GM11168 (cell line): ENCODE measurements around the gene FAM13A.
"Not testable (repeated sequence)": the region's sequence is repeated elsewhere in the genome, so short reads cannot be mapped to it uniquely, and the experiment has no call there.

Experiments used
- in situ Hi-C: fragments of 300-500 bp; cut with MboI; formaldehyde crosslinking; loops from one replicate; pipeline ENCODE4 v1.12.0; 2022; ENCODE audit warnings: low sequenced_read_pairs; ENCODE audit not compliant: unreplicated experiment

FAM13A gene

DNA sequence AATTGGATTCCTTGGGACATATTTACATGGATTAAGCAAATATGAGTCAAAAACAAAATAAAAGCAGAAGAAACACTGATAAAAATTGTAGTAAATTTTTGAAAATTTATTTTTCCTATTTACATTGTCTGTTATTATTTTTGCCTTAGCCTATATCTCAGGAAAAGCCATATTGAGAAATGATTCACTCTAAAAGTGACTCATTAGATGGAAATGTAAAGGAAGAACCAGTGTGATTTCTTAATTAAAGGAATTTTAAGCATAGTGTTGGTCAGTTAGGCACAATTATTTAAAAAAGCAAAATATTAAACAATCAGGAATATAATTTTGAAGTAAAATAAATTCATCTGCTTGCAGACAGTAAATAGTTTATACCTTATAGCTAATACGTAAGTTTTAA is 191.9 kb downstream of the FAM13A start:
- in situ Hi-C loops, result no loop called here

- in situ Hi-C loops, result no loop called here
These were observed 196.4 kb downstream of the FAM13A start for GRCh38 chr4:88860586-88860985.

DNA sequence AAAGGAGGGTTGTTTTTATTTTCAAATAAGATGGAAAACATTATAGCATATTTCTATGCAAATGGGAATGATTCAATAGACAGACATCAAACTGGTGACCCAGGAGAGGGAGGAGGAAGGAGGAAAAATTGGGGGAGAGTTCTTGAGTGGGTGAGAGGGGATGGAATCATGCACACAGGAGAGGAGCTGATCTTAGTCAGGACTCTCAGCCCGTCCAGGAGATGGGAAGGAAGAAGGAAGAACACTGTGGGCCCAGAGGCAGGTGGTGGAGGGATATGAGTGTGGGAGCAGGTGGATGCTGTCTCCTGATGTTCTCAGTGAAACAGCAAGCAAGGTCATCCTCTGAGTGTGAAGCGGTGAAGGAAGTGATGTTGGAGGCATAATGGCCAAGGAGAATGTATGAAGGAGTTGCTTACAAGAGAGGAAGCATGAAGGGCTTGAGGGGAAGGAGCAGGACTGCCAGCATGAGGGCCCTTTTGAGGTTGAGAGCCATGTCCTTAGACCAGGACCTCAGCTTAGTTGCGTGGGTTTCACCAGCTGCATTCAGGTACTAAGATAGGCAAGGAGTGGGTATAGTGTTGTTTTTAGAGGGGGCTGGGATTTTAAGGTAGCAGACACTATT is 197.7 kb downstream of the FAM13A start:
- in situ Hi-C loops, result no loop called here

DNA sequence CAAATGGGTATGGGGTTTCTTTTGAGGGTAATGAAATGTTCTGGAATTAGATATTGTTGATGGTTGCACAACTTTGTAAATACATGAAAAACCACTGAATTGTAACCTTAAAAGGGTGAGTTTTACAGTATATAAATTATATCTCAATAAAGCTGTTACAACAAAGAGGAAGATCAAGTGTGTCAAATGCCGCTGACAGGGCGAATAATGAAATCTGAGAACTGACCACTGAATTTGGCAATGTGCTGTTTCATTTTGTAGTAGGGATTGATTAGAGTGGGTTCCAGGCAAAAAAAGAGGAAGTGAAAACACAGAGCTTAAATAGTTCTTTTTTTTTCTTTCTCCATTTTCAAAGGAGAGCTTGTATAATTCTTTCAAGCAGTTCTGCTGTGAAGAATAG is 198.2 kb downstream of the FAM13A start:
- in situ Hi-C loops, result no loop called here

- in situ Hi-C loops, result no loop called here
These were observed 199.4 kb downstream of the FAM13A start for GRCh38 chr4:88857588-88857987.

DNA sequence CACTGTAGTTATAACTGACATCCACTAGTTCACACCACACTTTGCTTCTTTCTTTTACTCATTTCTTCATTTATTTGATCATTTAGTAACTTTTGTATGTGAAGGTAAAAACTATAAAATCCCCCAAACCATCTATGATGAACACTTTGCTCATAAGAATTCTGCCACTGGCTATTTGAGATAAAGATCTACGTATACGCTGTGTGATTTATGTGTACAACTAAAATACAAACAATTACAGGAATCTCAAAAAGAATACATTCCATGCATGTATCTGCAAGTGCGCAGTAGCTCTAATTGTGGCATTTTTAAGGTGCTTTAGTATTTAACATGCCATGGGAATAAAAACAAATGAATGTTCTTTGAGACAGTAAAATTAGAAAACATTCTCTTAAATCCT is 202.5 kb downstream of the FAM13A start:
- in situ Hi-C loops, result no loop called here

DNA sequence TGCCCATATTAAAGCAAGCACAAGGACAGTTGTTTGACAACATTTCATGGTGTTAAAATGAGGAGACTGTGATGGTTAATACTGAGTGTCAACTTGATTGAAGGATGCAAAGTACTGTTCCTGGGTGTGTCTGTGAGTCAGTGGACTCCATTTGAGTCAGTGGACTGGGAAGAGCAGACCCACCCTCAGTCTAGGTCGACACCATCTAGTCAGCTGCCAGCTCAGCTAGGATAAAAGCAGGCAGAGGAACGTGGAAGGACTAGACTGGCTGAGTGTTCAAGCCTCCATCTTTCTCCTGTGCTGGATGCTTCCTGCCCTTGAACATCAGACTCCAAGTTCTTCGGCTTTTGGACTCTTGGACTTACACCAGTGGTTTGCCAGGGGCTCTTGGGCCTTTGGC is 203.4 kb downstream of the FAM13A start:
- in situ Hi-C loops, result not testable (repeated sequence)

GRCh38 chr4:88846206-88846790 is 210.7 kb downstream of the FAM13A start:
- in situ Hi-C loops, result no loop called here

- in situ Hi-C loops, result no loop called here
These were observed 213.8 kb downstream of the FAM13A start for GRCh38 chr4:88843067-88843685.

DNA sequence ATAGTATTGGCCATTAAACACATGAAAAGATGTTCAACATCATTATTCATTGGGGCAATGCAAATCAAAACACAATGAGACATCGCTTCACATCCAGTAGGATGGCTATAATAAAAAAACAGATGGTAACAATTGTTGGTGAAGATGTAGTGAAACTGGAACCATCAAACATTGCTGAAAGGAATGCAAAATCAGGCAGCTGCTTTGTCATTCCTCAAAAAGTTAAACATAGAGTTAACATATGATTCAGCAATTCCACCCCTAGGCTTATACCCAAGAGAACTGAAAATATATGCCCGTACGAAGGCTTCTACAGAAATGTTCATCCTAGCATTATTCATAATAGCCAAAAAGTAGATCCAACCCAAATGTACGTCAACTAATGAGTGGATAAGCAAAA is 215.3 kb downstream of the FAM13A start:
- in situ Hi-C loops, result no loop called here

DNA sequence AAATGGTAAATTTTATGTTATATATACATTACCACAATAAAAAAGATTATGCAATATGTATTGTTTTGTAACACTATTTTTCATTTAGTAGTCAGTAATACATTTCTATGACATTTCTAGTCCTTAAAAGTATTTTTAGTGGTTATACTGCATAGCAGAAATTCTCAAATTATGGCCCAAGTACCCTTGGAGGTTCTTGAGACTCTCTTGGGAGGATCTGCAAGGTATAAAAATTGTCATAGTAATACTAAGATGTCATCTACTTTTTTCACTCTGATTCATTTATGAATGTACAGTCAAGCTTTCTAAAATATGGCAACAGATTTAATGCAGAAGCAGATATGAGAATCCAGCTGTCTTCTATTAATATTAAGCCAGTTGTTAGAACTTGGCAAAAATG is 220.8 kb downstream of the FAM13A start:
- in situ Hi-C loops, result no loop called here

DNA sequence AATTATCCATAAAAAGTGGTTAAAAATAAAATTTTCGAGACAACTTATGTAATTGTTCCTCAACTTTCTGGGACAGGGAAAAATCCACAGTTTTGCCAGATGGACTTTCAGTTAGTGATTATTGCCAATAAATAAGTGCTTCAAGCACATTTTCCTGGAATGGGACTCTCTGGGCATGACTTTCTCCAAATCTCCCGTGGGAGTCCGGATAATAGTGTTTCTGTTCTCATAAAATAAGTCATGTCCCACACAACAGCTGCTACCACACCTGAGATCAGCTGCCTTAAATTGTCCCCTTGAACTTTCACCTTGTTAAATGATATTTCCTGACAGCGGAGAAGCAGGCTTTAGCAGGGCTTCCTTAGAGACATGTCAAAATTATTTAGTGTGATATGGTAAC is 226.0 kb downstream of the FAM13A start:
- in situ Hi-C loops, result no loop called here

GRCh38 chr4:88830598-88830997 is 226.4 kb downstream of the FAM13A start:
- in situ Hi-C loops, result no loop called here

GRCh38 chr4:88828842-88829571 is 228.0 kb downstream of the FAM13A start:
- in situ Hi-C loops, result loop anchor here (10.0 kb wide), 1 partner anchor 196 kb away; no protein-coding TSS in a partner anchor

DNA sequence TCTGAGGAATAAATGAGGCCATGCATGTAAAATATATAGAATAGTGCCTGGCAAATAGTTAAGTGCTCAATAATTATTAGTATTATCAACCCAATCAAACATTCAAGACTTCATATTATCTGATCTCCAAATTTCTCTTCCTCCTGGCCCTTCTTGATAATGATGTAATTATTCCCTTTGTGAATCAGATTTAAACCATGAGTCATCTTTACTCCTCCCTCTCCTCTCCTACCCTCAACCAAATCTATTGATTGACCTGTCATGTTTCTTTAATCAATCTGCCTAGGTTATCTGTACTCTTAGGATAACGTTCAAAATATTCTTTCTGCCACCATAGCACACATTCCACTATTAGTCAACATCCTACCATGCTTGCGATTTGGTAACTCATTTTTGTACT is 229.5 kb downstream of the FAM13A start:
- in situ Hi-C loops, result loop anchor here (10.0 kb wide), 1 partner anchor 197 kb away; no protein-coding TSS in a partner anchor

GRCh38 chr4:88826771-88827170 is 230.2 kb downstream of the FAM13A start:
- in situ Hi-C loops, result loop anchor here (10.0 kb wide), 1 partner anchor 198 kb away; no protein-coding TSS in a partner anchor

DNA sequence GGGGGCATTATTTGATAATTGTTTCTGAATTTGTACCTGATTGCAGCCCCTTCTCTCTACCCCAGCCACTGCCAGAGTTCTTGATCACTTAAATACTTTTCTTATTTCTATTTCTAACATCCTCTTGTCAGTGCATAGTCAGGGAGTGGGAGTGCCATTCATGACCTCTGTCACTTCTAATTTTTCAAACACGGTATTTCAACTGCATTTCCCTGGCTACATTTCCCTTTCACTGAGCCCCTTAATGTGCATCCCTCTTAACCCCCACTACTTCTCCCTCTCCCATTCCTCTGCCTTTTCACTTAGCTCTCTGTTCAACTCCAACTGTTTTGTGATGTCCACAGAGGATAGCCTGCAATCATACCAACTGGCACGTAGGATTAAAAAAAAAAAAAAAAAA is 231.1 kb downstream of the FAM13A start:
- in situ Hi-C loops, result loop anchor here (10.0 kb wide), 1 partner anchor 199 kb away; no protein-coding TSS in a partner anchor

GRCh38 chr4:88823058-88823919 is 233.7 kb downstream of the FAM13A start:
- in situ Hi-C loops, result loop anchor here (10.0 to 25.0 kb wide), 2 partner anchors 202 to 286 kb away; no protein-coding TSS in a partner anchor

GRCh38 chr4:88822034-88822789 is 234.8 kb downstream of the FAM13A start:
- in situ Hi-C loops, result loop anchor here (10.0 to 25.0 kb wide), 2 partner anchors 203 to 285 kb away; no protein-coding TSS in a partner anchor
